DOHH2 (cell line): ENCODE results near the gene LYRM4.

ENCODE experiments used
- CTCF ChIP-seq: fragments of 200-600 bp; sonication (generic); IDR thresholded peaks from one replicate; pipeline ENCODE4 v1.5.1; 2014; ENCODE audit warnings: antibody characterized with exemption, mild to moderate bottlenecking, low read depth, low read length; ENCODE audit not compliant: poor library complexity, severe bottlenecking
- EZH2phosphoT487 ChIP-seq: fragments of 200-600 bp; sonication (generic); IDR thresholded peaks from 2 replicates; pipeline ENCODE4 v1.6.1; 2017; ENCODE audit warnings: borderline replicate concordance, mild to moderate bottlenecking, antibody characterized with exemption, low read length, moderate library complexity, mixed read lengths

DNA sequence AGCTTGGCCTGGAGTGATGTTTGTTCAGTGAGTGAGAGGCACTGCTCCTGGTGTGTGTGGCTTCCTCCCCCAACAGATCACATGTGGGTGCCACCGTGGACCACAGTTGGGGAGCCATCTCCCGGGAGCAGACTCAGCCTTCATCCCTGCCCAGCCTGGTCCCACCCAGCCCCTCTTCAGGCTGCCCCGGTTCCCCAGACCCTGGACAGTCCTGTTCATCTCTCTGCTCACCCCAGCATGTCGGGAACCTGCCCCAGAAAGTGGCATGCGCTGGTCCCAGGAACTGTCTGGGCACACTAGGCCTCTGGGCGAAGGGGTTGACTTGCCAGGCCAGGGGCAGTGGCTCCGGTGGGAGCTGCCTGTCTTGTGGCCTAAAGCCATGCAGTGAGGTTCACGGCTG lies 197.1 kb downstream of the LYRM4 start:
- TF ChIP-seq CTCF (no peak), EZH2phosphoT487 (no peak)
